Activated naive CD4-positive, alpha-beta T cell treated with Interleukin-2 at 50 U/mL for 16 hours (primary cell): ENCODE data around the gene P3H4.
A peak's percentile ranks its signal among the peaks of the same experiment; 100 is the strongest.
"Not testable (repeated sequence)": the region's sequence is repeated elsewhere in the genome, so short reads cannot be mapped to it uniquely, and the experiment has no call there.

ENCODE experiments used
- DNase-seq: peaks from one replicate; pipeline ENCODE4 v3.0.0-alpha.2; 2020

The P3H4 gene, protein sequence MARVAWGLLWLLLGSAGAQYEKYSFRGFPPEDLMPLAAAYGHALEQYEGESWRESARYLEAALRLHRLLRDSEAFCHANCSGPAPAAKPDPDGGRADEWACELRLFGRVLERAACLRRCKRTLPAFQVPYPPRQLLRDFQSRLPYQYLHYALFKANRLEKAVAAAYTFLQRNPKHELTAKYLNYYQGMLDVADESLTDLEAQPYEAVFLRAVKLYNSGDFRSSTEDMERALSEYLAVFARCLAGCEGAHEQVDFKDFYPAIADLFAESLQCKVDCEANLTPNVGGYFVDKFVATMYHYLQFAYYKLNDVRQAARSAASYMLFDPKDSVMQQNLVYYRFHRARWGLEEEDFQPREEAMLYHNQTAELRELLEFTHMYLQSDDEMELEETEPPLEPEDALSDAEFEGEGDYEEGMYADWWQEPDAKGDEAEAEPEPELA

DNA sequence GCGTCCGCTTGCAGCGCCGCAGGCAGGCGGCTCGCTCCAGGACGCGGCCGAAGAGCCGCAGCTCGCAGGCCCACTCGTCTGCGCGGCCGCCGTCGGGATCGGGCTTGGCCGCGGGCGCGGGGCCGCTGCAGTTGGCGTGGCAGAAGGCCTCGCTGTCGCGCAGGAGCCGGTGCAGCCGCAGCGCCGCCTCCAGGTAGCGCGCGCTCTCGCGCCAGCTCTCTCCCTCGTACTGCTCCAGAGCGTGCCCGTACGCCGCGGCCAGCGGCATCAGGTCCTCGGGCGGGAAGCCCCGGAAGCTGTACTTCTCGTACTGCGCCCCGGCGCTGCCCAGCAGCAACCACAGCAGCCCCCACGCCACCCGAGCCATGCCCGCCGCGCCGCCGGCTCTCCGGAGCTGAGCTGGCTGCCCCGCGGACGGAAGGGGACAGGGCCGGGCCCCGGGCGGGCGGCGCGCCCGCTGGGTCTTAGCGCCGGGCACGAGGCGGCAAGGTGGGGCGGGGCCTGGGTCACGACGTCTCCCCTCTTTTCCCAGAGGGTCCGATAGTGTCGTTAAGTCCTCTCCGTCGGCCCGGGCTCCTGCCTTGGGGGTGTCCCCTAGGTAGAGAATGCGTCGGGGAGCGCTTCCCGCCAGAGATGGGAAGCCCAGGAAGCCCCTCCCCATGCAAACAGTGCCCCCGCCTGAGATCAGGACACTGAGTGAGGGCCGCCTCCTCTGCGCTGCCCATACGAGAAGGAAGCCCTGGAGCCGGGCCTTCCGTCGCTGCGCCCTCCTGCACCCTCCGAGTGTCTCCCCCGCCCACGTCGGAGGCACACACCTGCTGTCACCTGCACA lies at the start of gene P3H4:
TSS of gene P3H4 (minus strand) at position 401 of the 832 bp plus-strand sequence. CDS start at position 367, 34 bp downstream.
- DNase-seq, result peak; percentile 76

DNA sequence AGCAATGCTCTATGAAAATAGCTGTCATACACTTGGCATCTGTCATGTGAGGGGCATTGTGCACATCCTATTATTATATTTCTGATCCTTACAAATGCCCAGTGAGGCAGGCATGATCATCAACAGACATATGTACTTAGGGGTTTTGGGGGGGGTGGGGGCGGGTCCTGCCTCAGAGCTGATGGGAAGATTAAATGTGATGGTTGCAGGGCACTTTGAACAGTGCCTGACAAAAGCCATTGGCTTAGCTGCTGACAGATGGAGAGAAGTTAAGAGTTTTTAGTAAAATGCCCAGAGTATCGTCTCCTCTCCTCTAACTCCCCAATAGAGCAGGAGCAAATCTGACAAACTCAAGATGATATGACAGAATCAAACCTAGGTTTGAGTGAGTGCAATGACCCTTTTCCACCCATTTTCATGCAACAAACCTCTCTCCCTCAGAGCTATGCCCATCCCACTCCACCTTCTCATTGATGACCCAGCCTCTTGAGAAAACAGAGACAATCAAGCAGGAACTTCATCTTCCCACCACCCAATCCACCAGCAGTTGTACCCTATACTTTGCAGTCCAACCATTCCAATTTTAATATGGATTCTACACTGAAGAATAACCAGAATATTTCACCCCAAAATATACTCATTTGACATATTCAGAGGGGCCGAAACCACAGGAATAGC lies 48.6 kb upstream of the P3H4 start:
- no peak for DNase-seq

DNA sequence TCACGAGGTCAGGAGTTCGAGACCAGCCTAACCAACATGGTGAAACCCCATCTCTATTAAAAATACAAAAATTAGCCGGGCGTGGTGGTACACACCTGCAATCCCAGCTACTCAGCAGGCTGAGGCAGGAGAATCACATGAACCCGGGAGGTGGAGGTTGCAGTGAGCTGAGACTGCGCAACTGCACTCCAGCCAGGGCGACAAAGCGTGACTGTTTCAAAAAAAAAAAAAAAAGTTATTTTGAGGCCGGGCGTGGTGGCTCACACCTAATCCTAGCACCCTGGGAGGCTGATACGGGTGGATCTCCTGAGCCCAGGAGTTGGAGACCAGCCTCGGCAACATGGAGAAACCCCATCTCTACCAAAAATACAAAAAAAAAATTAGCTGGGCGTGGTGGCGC lies 39.6 kb upstream of the P3H4 start:
- not testable (repeated sequence) for DNase-seq

DNA sequence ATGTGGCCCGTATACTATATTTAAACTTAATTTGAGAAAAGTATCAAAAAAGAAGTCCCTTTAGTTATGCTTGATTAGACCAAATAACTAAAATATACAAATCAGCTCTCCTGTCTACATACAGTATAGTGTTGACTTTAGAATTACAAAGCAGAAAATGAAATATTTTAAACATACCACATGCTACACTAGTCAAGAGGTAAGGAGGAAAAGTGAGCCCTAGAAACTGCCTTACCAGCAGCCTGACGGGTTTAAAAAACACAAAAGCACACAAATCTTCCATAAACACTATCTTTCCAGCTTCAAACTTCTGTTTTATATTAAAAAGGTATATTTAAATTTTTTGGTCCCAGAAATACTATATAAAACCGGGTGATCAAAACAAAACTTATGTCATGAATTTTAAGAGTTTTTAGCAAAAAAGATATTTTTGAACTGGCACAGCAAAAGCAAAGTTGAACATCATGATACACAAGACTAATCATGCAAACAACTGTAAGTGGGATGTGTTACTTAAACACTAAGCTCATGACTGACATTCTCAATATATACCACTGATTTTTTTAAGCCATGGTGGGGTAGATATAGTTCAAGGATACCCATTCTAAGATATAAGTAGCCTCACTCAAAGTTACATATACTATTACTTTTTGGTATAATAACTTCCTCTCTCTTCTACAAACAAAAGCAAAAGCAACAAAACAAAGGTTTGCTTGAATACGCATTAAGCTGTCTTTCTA lies 37.7 kb upstream of the P3H4 start:
- no peak for DNase-seq

DNA sequence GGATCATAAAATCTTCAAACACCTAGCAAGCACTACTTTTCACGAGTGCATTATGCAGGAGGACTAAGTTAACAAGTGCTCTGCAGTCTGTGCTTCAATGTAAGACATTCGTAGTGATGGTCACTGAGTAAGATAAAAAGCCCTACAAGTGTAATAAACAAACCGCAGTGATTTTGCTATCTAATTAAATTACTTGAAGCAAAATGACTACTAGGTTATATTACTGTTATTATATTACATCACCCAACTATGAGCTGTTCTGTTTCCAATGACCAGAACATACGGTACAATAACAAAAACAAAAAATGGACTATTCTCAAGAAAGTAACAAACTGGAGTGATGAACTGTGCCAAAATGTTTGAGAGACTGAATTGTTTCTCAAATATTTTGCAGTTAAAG lies 37.0 kb upstream of the P3H4 start:
- DNase-seq, result no peak

DNA sequence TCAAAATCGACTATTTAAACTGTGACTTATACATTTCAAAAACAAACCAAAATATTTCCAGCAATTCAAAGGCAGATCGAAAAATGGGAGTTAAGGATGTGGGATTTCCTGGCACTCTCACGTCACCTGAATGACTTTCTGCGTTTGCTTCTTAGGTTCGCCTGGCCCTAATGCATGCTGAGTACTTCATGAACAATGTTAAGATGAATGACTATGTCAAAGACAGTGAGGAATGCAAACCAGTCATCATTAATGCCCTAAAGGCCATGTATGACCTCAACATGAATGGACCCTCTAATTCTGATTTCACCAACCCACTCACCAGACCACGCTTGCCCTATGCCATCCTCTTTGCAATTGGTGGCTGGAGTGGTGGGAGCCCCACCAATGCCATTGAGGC lies 33.2 kb upstream of the P3H4 start:
- DNase-seq, result no peak

DNA sequence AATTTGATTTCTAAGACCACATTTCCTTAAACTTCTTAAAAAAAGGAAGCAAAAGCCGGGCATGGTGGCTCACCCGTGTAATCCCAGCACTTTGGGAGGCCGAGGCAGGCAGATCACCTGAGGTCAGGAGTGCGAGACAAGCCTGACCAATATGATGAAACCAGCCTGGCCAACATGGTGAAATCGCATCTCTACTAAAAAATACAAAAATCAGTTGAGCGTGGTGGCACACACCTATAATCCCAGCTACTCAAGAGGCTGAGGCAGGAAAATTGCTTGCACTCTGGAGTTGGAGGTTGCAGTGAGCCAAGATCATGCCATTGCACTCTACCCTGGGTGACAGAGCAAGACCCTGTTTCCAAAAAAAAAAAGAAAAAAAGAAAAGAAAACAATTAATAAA lies 29.0 kb upstream of the P3H4 start:
- not testable (repeated sequence) for DNase-seq

DNA sequence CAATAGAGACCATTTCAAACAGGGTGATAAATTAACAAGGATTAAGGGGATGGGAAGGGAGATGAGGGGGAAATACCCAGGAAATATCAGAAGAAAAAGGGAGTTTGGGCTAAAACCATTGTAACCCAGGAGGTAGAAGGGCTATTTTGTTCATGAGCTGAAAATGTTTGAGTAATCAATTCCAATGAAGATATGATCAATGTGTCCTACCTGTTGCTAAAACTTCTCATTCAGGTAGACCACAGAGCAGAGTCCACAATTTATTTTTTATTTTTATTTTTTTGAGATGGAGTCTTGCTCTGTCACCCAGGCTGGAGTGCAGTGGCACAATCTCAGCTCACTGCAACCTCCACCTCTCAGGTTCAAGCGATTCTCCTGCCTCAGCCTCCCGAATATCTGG lies 27.7 kb upstream of the P3H4 start:
- not testable (repeated sequence) for DNase-seq

DNA sequence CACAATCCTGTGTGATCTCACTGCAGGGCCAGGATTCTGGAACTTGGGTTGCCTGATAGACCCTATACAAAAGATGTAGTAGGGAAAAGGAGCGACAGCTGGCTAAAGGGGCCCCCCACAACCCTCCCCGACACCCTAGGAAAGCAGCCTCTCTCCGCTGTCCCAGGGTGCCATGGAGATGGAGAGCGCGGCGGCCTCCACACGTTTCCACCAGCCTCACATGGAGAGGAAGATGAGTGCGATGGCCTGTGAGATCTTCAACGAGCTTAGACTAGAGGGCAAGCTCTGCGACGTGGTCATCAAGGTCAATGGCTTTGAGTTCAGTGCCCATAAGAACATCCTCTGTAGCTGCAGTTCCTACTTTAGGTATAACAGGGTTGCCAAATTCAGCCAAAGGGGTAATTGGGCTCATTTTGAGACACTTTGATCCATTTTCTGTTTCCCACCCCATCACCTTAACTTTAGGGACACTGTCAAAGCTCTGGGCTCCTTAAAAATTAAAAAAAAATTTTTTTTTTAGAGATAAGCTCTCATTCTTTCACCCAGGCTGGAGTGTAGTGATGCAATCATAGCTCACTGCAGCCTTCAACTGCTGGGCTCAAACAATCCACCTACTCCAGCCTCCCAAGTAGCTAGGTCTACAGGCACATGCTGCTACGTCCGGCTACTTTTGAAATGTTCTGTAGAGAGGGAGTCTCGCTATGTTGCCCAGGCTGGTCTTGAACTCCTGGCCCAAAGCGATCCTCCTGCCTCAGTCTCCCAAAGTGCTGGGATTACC lies 26.2 kb upstream of the P3H4 start, which contains the start of gene KLHL10:
TSS of gene KLHL10 (plus strand) at position 65 of the 778 bp plus-strand sequence. CDS start at position 173, 108 bp downstream.
- no peak for DNase-seq

DNA sequence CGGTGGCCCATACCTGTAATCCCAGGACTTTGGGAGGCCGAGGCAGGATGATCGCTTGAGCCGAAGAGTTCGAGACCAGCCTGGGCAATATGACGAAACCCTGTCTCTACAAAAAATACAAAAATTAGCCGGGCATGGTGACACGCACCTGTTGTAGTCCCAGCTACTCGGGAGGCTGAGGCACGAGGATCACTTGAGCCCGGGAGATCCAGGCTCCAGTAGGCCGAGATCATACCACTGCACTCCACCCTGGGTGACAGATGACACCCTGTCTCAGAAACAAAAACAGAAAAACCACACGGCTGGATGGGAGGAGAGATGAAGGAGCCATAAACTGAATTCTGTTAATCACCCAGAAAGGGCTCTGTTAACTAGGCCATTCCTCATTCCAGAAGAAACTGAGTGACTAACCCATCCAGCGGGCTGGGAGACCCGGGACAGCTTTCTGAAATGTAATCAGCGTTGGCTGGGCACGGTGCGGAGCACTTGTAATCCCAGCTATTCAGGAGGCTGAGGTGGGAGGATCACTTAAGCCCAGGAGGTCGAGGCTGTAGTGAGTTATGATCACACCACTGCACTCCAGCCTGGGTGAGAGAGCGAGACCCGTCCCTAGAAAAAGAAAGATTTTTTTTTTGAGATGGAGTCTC lies 24.9 kb upstream of the P3H4 start:
- DNase-seq, result no peak

DNA sequence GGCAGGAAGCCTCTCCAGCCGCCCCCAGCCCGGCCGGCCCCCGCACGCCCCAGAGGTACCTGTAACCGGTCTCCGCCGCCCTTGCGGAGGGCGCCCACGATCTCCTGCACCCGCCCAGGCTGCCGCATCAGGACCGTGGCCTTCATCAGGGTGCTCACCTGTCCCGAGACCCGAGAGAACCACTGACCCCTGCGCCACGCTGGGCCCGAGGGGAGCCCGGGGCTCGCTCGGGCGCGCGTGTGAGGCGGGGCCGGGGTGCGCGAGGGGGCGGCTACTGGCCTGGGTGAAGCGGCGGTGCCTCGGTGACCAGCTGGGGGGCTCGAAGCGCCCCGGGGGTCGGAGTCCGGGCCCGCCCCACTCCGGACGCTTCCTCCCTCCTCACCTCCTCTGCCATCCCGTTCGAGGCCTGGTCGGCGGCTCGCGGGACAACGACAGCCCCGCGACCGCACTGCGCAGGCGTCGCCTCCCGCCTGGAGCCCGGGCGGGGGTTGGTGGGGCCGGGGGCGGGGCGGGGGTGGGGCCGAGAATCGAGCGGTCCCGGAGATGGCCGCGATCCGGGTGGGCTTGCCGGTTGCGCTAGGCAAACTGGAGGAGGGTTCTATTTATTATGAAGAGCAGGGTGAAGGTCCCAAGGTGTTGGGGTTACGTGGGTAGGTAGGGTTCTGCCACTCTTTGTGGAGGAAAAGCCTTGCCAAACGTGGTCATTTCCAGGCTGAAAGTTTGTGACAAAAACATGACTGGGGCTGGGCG lies 24.2 kb upstream of the P3H4 start, which contains the start of gene NT5C3B:
TSS of gene NT5C3B (minus strand) at position 433 of the 750 bp plus-strand sequence. CDS start at position 394, 39 bp downstream.
- peak; percentile 41 for DNase-seq

DNA sequence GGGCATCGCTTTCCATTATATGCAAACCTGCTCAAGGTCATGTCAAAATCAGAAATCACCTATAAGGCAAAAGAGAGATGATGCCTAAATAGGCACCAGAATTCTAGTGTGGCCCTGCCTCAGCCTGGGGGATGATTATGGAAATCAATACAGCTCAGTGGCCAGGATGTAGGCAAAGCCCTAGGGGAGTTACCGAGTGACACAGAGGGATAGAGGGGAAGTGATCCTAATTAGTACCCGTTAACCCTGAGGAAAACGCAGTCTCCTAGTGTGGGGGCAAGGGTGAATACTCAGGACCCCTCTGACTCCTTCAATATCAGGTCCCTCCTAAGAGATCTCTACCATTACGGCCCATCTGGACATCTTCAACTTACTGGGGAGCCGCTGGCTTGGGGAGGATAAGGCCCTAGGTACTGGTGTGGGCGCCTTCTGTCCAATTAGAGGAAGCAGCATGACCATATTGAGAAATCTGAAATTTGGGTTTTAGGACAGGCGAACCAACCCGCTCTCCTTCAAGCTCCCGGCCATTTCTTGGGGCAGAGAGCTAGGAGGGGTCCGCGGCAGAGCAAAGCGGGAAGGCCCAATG lies 23.6 kb upstream of the P3H4 start:
- DNase-seq, result no peak

DNA sequence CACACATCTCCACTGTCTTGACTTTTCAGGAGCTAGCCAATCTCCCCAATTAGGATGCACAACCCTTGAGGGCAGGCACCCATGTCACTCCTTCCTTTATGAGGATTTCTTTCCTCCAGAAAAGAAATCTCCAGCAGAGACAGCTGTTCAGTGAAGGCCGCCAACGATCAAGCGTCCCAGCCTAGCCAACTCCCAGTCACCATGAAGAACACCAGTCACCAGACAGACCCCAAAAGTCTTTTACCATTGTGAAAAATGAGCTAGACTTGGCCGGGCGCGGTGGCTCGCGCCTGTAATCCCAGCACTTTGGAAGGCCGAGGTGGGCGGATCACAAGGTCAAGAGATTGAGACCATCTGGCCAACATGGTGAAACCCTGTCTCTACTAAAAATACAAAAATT lies 18.2 kb upstream of the P3H4 start:
- not testable (repeated sequence) for DNase-seq

DNA sequence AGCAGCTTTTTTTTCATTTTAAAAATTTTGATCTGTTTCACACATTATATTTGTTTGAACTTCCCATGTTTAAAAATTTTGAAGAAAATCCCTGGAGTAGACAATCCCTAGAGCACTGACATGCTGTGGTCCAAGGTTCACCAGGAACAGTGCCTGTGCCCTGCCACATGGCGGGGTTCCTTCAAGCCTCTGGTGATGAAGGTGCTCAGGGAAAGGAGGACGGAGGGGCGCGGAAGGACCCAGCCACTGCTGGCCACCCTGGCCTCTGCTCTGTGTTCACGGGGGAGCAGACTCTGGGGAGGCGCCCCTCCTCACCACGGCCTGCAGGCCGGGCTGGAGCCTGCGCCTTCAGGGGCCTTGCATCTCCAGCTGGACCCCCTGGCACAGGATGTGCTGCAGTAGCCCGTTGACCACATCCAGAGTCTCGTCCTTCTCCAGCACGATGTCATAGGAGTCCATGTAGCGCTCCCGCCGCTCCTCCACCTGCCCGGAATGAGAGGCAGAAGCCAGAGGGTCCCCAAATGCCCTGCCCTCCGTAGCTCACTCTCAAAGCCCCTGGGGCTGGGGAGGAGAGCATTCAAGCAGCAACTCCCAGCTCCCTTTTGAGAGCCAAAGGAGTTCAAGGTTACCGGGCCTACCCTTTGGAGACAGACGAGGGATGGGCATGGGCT lies 13.6 kb upstream of the P3H4 start:
- no peak for DNase-seq

DNA sequence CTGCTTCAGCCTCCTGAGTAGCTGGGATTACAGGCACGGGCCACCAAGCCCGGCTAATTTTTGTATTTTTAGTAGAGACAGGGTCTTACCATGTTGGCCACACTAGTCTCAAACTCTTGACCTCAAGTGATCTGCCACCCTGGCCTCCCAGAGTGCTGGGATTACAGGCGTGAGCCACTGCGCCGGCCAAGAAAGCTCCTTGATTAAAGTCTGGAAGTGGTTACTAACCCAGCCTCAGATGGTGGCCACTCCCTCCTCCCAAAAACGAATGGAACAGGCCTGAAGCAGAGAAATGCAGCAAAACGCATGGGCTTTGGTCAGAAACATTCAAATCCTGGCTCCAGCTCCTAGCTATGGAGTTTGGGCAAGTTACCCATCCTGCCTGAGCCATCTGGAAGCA lies 12.3 kb upstream of the P3H4 start:
- no peak for DNase-seq

DNA sequence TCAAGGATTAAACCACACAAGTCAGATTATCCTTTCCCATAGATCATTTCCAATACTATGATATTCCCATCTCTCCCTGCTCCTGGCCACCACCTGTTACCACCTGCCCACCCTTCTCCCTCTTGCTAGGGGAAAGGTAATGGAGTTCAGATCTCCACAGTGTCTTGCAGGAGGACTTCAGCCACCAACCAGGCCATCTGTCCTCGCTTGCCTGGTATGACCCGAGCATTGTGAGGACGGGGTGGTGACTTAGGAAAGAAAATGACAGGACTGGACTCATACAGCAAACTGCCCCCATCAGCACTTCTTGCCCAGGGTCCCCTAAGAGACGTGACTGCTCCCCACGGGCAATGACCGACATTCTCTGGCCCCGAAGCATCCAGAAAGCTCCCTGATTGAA lies 11.8 kb upstream of the P3H4 start:
- DNase-seq, result no peak

DNA sequence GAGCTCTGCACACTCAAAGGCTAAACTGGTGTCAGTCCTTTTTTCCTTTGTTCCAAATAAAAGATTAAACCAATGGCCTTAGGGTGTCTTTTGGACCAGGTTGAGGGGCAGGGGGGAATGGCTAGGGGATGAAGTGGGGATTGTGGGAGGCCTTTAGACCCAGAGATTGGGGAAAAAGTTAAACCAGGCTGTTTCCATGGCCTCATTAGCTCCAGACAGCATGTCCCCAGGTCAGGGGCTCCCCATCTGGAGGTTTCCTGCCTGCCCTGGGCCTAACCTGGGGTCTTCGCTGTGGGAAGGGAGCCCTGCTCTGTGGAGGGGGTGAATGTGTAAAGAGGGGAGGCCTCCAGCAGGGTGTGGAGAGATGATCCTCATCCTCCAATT lies 11.4 kb upstream of the P3H4 start:
- no peak for DNase-seq

DNA sequence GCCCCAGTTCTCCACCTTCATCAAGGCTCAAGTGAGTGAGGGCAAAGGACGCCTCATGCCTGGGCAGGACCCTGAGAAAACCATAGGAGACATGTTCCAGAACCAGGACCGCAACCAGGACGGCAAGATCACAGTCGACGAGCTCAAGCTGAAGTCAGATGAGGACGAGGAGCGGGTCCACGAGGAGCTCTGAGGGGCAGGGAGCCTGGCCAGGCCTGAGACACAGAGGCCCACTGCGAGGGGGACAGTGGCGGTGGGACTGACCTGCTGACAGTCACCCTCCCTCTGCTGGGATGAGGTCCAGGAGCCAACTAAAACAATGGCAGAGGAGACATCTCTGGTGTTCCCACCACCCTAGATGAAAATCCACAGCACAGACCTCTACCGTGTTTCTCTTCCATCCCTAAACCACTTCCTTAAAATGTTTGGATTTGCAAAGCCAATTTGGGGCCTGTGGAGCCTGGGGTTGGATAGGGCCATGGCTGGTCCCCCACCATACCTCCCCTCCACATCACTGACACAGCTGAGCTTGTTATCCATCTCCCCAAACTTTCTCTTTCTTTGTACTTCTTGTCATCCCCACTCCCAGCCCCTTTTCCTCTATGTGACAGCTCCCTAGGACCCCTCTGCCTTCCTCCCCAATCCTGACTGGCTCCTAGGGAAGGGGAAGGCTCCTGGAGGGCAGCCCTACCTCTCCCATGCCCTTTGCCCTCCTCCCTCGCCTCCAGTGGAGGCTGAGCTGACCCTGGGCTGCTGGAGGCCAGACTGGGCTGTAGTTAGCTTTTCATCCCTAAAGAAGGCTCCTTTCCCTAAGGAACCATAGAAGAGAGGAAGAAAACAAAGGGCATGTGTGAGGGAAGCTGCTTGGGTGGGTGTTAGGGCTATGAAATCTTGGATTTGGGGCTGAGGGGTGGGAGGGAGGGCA lies 10.7 kb upstream of the P3H4 start:
- no peak for DNase-seq
